Fibroblast of mammary gland (primary cell): ENCODE results near the gene FBXL17.
"Not testable (repeated sequence)": the region's sequence is repeated elsewhere in the genome, so short reads cannot be mapped to it uniquely, and the experiment has no call there.

Experiments used
- DNase-seq: peaks from one replicate; pipeline ENCODE4 v3.0.0-alpha.2; 2010; ENCODE audit warnings: low read depth
- H3K4me3 ChIP-seq: 2 replicates; pipeline ENCODE4 v1.5.1; 2011; ENCODE audit warnings: low read depth, mild to moderate bottlenecking, low read length, moderate library complexity; ENCODE audit not compliant: control insufficient read depth
- TF ChIP-seq, protein P1 (sequence below): conservative IDR thresholded peaks from 2 replicates; pipeline ENCODE4 v1.5.1; 2011; ENCODE audit warnings: low read depth, low read length, inconsistent platforms; ENCODE audit not compliant: control insufficient read depth, insufficient read depth

FBXL17 gene

GRCh38 chr5:108276187-108277050, 105.5 kb downstream of the FBXL17 start:
- H3K4me3 ChIP-seq: no peak overlapping the region
- TF ChIP-seq, protein P1, sequence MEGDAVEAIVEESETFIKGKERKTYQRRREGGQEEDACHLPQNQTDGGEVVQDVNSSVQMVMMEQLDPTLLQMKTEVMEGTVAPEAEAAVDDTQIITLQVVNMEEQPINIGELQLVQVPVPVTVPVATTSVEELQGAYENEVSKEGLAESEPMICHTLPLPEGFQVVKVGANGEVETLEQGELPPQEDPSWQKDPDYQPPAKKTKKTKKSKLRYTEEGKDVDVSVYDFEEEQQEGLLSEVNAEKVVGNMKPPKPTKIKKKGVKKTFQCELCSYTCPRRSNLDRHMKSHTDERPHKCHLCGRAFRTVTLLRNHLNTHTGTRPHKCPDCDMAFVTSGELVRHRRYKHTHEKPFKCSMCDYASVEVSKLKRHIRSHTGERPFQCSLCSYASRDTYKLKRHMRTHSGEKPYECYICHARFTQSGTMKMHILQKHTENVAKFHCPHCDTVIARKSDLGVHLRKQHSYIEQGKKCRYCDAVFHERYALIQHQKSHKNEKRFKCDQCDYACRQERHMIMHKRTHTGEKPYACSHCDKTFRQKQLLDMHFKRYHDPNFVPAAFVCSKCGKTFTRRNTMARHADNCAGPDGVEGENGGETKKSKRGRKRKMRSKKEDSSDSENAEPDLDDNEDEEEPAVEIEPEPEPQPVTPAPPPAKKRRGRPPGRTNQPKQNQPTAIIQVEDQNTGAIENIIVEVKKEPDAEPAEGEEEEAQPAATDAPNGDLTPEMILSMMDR: no peak
- no peak for DNase-seq

DNA sequence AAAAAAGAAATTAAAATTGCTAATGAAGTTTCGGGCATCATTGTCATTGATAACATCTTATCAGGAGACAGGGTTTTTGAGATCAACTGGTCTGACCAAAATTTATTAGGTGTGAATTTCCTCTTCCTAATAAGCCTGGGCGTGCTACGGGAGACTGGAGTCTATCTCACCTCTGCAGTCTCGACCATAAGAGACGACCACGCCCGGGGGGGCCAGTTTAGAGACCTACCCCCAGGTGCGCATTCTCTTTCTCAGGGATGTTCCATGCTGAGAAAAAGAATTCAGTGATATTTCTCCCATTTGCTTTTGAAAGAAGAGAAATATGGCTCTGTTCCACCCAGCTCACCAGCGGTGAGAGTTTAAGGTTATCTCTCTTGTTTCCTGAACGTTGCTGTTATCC, 107.8 kb downstream of the FBXL17 start:
- DNase-seq, H3K4me3 ChIP-seq: not testable (repeated sequence)

- TF ChIP-seq, protein P1: no peak
- H3K4me3 ChIP-seq: no peak overlapping the region
- DNase-seq: no peak
Observed at GRCh38 chr5:108271127-108271526, 110.8 kb downstream of the FBXL17 start.

GRCh38 chr5:108266242-108266641, 115.7 kb downstream of the FBXL17 start:
- DNase-seq: peak; percentile 48
- no peak overlapping the region for H3K4me3 ChIP-seq
- TF ChIP-seq, protein P1: no peak

DNA sequence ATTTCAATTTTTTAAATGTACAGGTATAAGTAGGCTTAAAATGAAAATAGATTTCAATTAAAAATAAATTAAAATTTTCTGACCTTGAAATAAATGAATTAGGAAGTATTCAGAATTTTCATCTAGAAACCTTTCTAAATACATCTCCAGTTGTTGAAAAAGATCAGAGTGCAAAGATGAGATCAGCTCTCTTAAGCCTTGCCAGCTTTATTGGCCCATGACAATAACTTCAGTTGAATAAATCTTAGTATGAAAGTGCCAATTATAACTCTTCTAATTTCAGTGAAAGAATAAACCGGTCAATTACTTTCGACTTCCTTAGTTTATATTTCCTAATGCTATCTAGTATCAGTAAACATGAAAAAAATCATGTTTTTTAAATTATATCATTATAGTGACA, 117.4 kb downstream of the FBXL17 start:
- H3K4me3 ChIP-seq: no peak overlapping the region
- TF ChIP-seq, protein P1: no peak
- DNase-seq: no peak

DNA sequence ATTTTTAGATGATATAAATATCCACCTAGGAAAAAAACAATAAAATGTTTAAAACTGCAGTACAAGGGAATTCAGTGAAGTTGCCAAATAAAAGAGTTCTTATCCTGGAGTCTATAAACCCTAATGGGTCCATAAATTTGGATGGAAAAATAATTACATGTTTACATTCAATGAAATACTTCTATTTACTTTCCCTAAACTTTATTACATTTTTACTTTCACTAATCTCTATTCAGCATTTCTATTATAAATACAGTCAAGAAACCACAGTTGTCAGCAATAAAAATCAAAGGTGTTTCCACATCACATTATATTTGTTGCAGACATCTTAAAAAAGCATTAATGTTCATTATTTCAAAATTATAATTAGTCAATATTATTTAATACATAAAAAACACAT, 118.6 kb downstream of the FBXL17 start:
- H3K4me3 ChIP-seq: no peak overlapping the region
- TF ChIP-seq, protein P1: no peak
- no peak for DNase-seq

GRCh38 chr5:108260858-108261170, 121.1 kb downstream of the FBXL17 start:
- TF ChIP-seq, protein P1: no peak

More at GRCh38 chr5:108260858-108261170, 121.1 kb downstream of the FBXL17 start:
- no peak for DNase-seq
- H3K4me3 ChIP-seq: no peak overlapping the region
